Activated naive CD8-positive, alpha-beta T cell (primary cell): ENCODE data around the gene DNAH10.

Experiments
- H3K27ac Mint-ChIP-seq: one replicate; pipeline ENCODE4 v1.8.0; 2021; ENCODE audit warnings: mixed read lengths
- H3K27me3 Mint-ChIP-seq: one replicate; pipeline ENCODE4 v1.8.0; 2021; ENCODE audit warnings: mixed read lengths
- H3K36me3 Mint-ChIP-seq: one replicate; pipeline ENCODE4 v1.8.0; 2021; ENCODE audit warnings: mixed read lengths
- H3K4me1 Mint-ChIP-seq: one replicate; pipeline ENCODE4 v1.8.0; 2021; ENCODE audit warnings: low read depth, mixed read lengths
- H3K4me3 Mint-ChIP-seq: one replicate; pipeline ENCODE4 v1.8.0; 2021; ENCODE audit warnings: mild to moderate bottlenecking, mixed read lengths
- H3K9me3 Mint-ChIP-seq: one replicate; pipeline ENCODE4 v1.8.0; 2021; ENCODE audit warnings: low read depth, mixed read lengths

DNAH10 gene

DNA sequence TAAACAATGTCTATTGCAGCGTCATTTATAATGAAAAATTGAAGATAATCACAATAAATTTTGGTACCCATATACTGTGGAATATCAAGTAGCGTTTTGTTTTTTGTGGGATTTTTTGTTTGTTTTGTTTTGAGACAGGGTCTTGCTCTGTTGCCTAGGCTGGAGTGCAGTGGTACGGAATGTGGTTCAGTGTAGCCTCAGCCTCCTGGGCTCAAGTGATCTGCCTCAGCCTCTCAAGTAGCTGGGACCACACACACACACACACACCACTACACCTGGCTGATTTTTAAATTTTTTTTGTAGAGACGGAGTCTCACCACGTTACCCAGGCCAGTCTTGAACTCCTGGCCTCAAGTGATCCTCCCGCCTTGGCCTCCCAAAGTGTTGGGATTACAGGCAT lies 217.5 kb downstream of the DNAH10 start:
- H3K27ac Mint-ChIP-seq = no peak overlapping the region
- H3K9me3 Mint-ChIP-seq = no peaks in the 10 kb centered on the region
- H3K36me3 Mint-ChIP-seq = peaks cover 8% of the 10 kb centered on the region
- no peak overlapping the region for H3K4me3 Mint-ChIP-seq
- H3K27me3 Mint-ChIP-seq = no peaks in the 10 kb centered on the region
- H3K4me1 Mint-ChIP-seq = peaks cover 27% of the 10 kb centered on the region

GRCh38 chr12:123982269-123982668 lies 220.2 kb downstream of the DNAH10 start:
- H3K9me3 Mint-ChIP-seq = no peaks in the 10 kb centered on the region
- H3K4me3 Mint-ChIP-seq = no peak overlapping the region
- H3K36me3 Mint-ChIP-seq = peaks cover 5% of the 10 kb centered on the region
- no peak overlapping the region for H3K27ac Mint-ChIP-seq
- H3K4me1 Mint-ChIP-seq = peaks cover 21% of the 10 kb centered on the region
- H3K27me3 Mint-ChIP-seq = no peaks in the 10 kb centered on the region

DNA sequence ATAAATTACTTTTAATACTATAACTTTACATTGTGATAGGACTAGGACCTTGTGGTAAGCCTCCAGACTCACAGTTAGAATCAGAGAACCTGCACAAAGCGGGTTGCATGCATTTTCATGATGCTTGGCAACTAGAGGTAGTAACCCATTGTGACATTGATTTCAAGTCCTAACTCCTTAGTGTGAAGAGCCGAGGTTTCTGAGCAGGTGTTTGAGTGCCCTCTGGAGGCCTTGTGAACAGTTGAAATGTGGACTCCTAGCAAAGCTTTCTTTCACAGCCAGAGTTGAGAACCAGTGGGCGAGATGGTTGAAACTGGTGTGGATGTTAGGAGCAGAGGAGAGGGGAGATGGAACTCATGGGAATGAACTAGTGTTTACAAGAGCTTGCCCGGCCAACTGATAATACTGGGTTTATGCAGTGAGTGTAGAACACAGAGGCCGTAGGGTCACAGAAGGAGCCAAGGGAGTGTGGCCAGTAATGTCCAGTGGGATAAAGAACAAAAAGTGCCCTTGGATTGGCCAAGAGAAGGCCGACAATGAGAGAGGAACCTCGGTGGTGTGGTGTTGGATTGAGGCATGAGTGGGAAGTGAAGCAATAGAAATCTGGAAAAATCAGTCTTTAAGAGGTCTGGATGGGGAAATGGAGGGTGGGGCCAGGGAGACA lies 221.9 kb downstream of the DNAH10 start:
- Mint-ChIP-seq H3K9me3 (no peaks in the 10 kb centered on the region), H3K27ac (no peak overlapping the region)

GRCh38 chr12:123984903-123985302 lies 222.8 kb downstream of the DNAH10 start:
- H3K9me3 Mint-ChIP-seq = no peaks in the 10 kb centered on the region
- H3K27ac Mint-ChIP-seq = peak overlapping the region; percentile 11
- peaks cover 17% of the 10 kb centered on the region for H3K36me3 Mint-ChIP-seq
- no peaks in the 10 kb centered on the region for H3K27me3 Mint-ChIP-seq
- H3K4me1 Mint-ChIP-seq = peaks cover 24% of the 10 kb centered on the region
- H3K4me3 Mint-ChIP-seq = no peak overlapping the region

More for the DNA sequence above, 221.9 kb downstream of the DNAH10 start:
- no peaks in the 10 kb centered on the region for H3K27me3 Mint-ChIP-seq
- no peak overlapping the region for H3K4me3 Mint-ChIP-seq
- peaks cover 13% of the 10 kb centered on the region for H3K36me3 Mint-ChIP-seq
- H3K4me1 Mint-ChIP-seq = peaks cover 21% of the 10 kb centered on the region
